GM12878 (cell line): Measurements from ENCODE around the gene KRT28. TPM values are rescaled to one million over a fixed set of nuclear protein-coding genes. Genes with fewer than 3 reads are reported as not detected.
A peak's percentile ranks its signal among the peaks of the same experiment; 100 is the strongest.

Experiments
- ATAC-seq: fragments of 200-7000 bp; cut with Tn5 transposase; 3 replicates; pipeline ENCODE4 v1.9.1; 2020; ENCODE audit warnings: mild to moderate bottlenecking, moderate library complexity
- BruUV-seq: library from RNA; stranded (reverse); fragments of 400-500 nt; replicated peaks from 2 replicates; lab custom pipeline; 2021; lab: Mats Ljungman, UMichigan
- CTCF ChIA-PET: fragments of 300-600 bp; sonication (Branson Sonifier 250); formaldehyde crosslinking; extraction: SDS; loops from one replicate; lab custom pipeline; 2021; ENCODE audit warnings: inconsistent platforms; lab: Yijun Ruan, JAX
- POLR2A ChIA-PET: fragments of 350-600 bp; formaldehyde crosslinking; extraction: SDS; loops from one replicate; lab custom pipeline; 2021; ENCODE audit warnings: inconsistent platforms; lab: Charles Lee
- RAD21 ChIA-PET: fragments of 300-600 bp; sonication (Branson Sonifier 250); formaldehyde crosslinking; loops from one replicate; lab custom pipeline; 2023; ENCODE audit warnings: antibody characterized with exemption; ENCODE audit not compliant: unreplicated experiment; lab: Charles Lee
- SMC1A ChIA-PET: fragments of 300-600 bp; sonication (Branson Sonifier 250); formaldehyde crosslinking; loops from one replicate; lab custom pipeline; 2023; ENCODE audit not compliant: unreplicated experiment, uncharacterized antibody; lab: Charles Lee
- DNase-seq: peaks from one replicate; pipeline ENCODE4 v3.0.0-alpha.2; 2011; ENCODE audit warnings: low read depth, low spot score
- FAIRE-seq: peaks from 3 replicates; lab custom pipeline; 2011; peaks lifted over from hg19 to GRCh38; lab: Jason Lieb, UNC
- H2AFZ ChIP-seq: 2 replicates; pipeline ENCODE4 v1.6.0; 2011; ENCODE audit warnings: low read depth, low read length, control low read depth; ENCODE audit not compliant: control insufficient read depth
- H3K27ac ChIP-seq: 2 replicates; pipeline ENCODE4 v1.5.1; 2011; ENCODE audit warnings: control low read depth; ENCODE audit not compliant: control insufficient read depth, insufficient read depth
- H3K27me3 ChIP-seq, 2 experiments: replicated peaks in 1 of 2; 2 replicates each; pipeline versions ENCODE4 v1.6.0 to v1.6.1; 2011; ENCODE audit warnings: low read length in 1 of 2; ENCODE audit not compliant: control insufficient read depth in 2 of 2, insufficient read depth in 2 of 2
- H3K36me3 ChIP-seq, 2 experiments: 2 replicates each; pipeline ENCODE4 v1.5.1; 2011; ENCODE audit warnings: low read length in 1 of 2; ENCODE audit not compliant: control insufficient read depth in 2 of 2, insufficient read depth in 2 of 2
- H3K4me1 ChIP-seq: 2 replicates; pipeline ENCODE4 v1.6.1; 2011; ENCODE audit warnings: mild to moderate bottlenecking, low read length, moderate library complexity, mixed read lengths; ENCODE audit not compliant: control insufficient read depth, insufficient read depth
- H3K4me2 ChIP-seq: 2 replicates; pipeline ENCODE4 v1.6.0; 2011; ENCODE audit warnings: control low read depth; ENCODE audit not compliant: control insufficient read depth, insufficient read depth
- H3K4me3 ChIP-seq: fragments of 200-600 bp; sonication (generic); 2 replicates; pipeline ENCODE4 v1.5.1; 2016
- H3K79me2 ChIP-seq: 2 replicates; pipeline ENCODE4 v1.6.0; 2011; ENCODE audit warnings: low read length; ENCODE audit not compliant: control insufficient read depth, insufficient read depth
- H3K9ac ChIP-seq: 2 replicates; pipeline ENCODE4 v1.8.0; 2011; ENCODE audit warnings: low read length, control low read depth, mixed read lengths; ENCODE audit not compliant: control insufficient read depth, insufficient read depth
- H3K9me3 ChIP-seq: replicated peaks from 3 replicates; pipeline ENCODE4 v1.5.1; 2011; ENCODE audit warnings: mild to moderate bottlenecking, low read length; ENCODE audit not compliant: control insufficient read depth, insufficient read depth
- H4K20me1 ChIP-seq: 2 replicates; pipeline ENCODE4 v1.6.0; 2011; ENCODE audit not compliant: control insufficient read depth, insufficient read depth
- E4F1 ChIP-seq: fragments of 450-650 bp; IDR thresholded peaks from 2 replicates; pipeline ENCODE4 v1.6.1; 2018; ENCODE audit warnings: borderline replicate concordance, mild to moderate bottlenecking; ENCODE audit not compliant: partially characterized antibody
- HDAC6 ChIP-seq: fragments of 200-600 bp; sonication (generic); IDR thresholded peaks from one replicate; pipeline ENCODE4 v1.8.0; 2017; ENCODE audit warnings: antibody characterized with exemption; ENCODE audit not compliant: unreplicated experiment
- JUNB ChIP-seq: IDR thresholded peaks from 2 replicates; pipeline ENCODE4 v1.6.1; 2016; ENCODE audit warnings: antibody characterized with exemption, mild to moderate bottlenecking
- MTA2 ChIP-seq: fragments of 450-650 bp; IDR thresholded peaks from 2 replicates; pipeline ENCODE4 v1.6.1; 2016; ENCODE audit warnings: low read depth, mild to moderate bottlenecking, moderate library complexity
- MYC ChIP-seq: IDR thresholded peaks from 2 replicates; pipeline ENCODE4 v1.6.1; 2011; ENCODE audit warnings: mild to moderate bottlenecking, low read length, moderate library complexity, inconsistent platforms; ENCODE audit not compliant: insufficient read depth, insufficient replicate concordance, insufficient read length, severe bottlenecking
- RB1 ChIP-seq: fragments of 450-650 bp; formaldehyde crosslinking; IDR thresholded peaks from 2 replicates; pipeline ENCODE4 v1.6.1; 2017; ENCODE audit warnings: mild to moderate bottlenecking, borderline replicate concordance
- RELA ChIP-seq: fragments of 450-650 bp; IDR thresholded peaks from 2 replicates; pipeline ENCODE4 v1.8.0; 2014; ENCODE audit warnings: borderline replicate concordance; ENCODE audit not compliant: partially characterized antibody
- SKIL ChIP-seq: fragments of 450-650 bp; IDR thresholded peaks from 2 replicates; pipeline ENCODE4 v1.6.1; 2017; ENCODE audit warnings: mild to moderate bottlenecking, low read depth, inconsistent platforms; ENCODE audit not compliant: poor library complexity, severe bottlenecking
- USF1 ChIP-seq: IDR thresholded peaks from 2 replicates; pipeline ENCODE4 v1.6.1; 2011; ENCODE audit warnings: borderline replicate concordance, low read depth, mild to moderate bottlenecking, moderate library complexity, mixed read lengths, low read length; ENCODE audit not compliant: insufficient read depth; ENCODE audit errors: extremely low read length
- WGBS: methylation state at CpG from one replicate; pipeline ENCODE4 v1.1.6; 2016; ENCODE audit warnings: low lambda C conversion rate; ENCODE audit not compliant: insufficient replicate concordance, insufficient coverage; ENCODE audit errors: missing lambda C conversion rate; 5-methylcytosine and 5-hydroxymethylcytosine counted together
- in situ Hi-C: fragments of 300-500 bp; cut with MboI; formaldehyde crosslinking; loops from 9 replicates; pipeline ENCODE4 v1.14.3; 2018; ENCODE audit warnings: mixed read lengths
- intact Hi-C: fragments of 100-400 bp; cut with micrococcal nuclease; formaldehyde crosslinking; loops from one replicate; pipeline ENCODE4 v1.14.2; 2022; ENCODE audit not compliant: unreplicated experiment
- polyA plus RNA-seq, 11 experiments: library from polyadenylated mRNA; depleted of rRNA in 4 of 11; unstranded in 6 of 11; stranded (reverse) in 5 of 11; fragments of >200 nt; fragmentation: Nextera tagmentation in 4 of 11; fragmentation: Illumina TruSeq in 1 of 11; extraction: Ambion mirVana in 4 of 11; extraction: Trizol in 1 of 11; gene quantifications; 1 replicate in 1 of 11; 2 replicates in 10 of 11; pipeline versions ENCODE4 v1.2.1 to v1.2.3, GENCODE V29; 2011 to 2016; ENCODE audit warnings: inconsistent platforms in 2 of 11, missing spikeins in 2 of 11, low read depth in 1 of 11
- total RNA-seq, 4 experiments: library from RNA; depleted of rRNA in 3 of 4; stranded (reverse); fragments of >200 nt in 3 of 4; fragmentation: Illumina TruSeq in 1 of 4; extraction: Trizol in 1 of 4; gene quantifications; 2 replicates each; pipeline versions ENCODE4 v1.2.1 to v1.2.3, GENCODE V29; 2013 to 2021

KRT28 gene
- total and polyA plus RNA-seq, 10 of the 15 experiments (the other 5 are each of a cell fraction or from before 2014, with no cell fraction given): not detected

GRCh38 chr17:40794466-40794865 is 5.3 kb downstream of the KRT28 start:
- H3K4me2 ChIP-seq: no peak overlapping the region
- WGBS: 51% methylated on average over 2 of the region's 2 CpGs
- ATAC-seq (peak; percentile 74), FAIRE-seq (no peak), DNase-seq (no peak)
- intact Hi-C loops (loop anchor here (10.0 kb wide), 1 partner anchor 250 kb away; no protein-coding TSS in a partner anchor), in situ Hi-C loops (no loop called here)
- no peak overlapping the region for H3K4me3 ChIP-seq
- H3K9ac ChIP-seq: no peak overlapping the region
- H3K27ac ChIP-seq: no peak overlapping the region
- BruUV-seq: no TSS peak
- ChIA-PET SMC1A (interaction anchor here (0.6 to 1.0 kb wide), 3 partner anchors 13 to 170 kb away, joined by 3 read pairs; no protein-coding TSS in a partner anchor), RAD21 (interaction anchor here (0.6 to 1.3 kb wide), 3 partner anchors 24 to 179 kb away, joined by 3 to 5 read pairs (median 4); no protein-coding TSS in a partner anchor), CTCF (interaction anchor here (0.6 to 1.2 kb wide), 3 partner anchors 129 to 755 kb away, joined by 3 to 4 read pairs (median 3); partner anchors contain the start of gene KRT222), POLR2A (no interaction called here)
- H3K27me3 ChIP-seq: peaks cover 2 to 9% of the 10 kb centered on the region in 2 experiments; a peak in 1 of 4 replicates
- no peak overlapping the region for H2AFZ ChIP-seq
- H4K20me1 ChIP-seq: no peaks in the 10 kb centered on the region
- no peaks in the 10 kb centered on the region for H3K4me1 ChIP-seq
- no peaks in the 10 kb centered on the region for H3K36me3 ChIP-seq
- H3K79me2 ChIP-seq: no peaks in the 10 kb centered on the region
- H3K9me3 ChIP-seq: no peaks in the 10 kb centered on the region
- TF ChIP-seq USF1 (no peak), JUNB (0 out of 2 replicates have a peak, but pooled peaks have one; percentile 17), MTA2 (peak; percentile 85)

GRCh38 chr17:40793832-40794231 is 5.9 kb downstream of the KRT28 start:
- ChIA-PET POLR2A (no interaction called here), SMC1A (interaction anchor here (0.6 to 1.0 kb wide), 6 partner anchors 9 to 169 kb away, joined by 3 to 4 read pairs (median 3); no protein-coding TSS in a partner anchor), RAD21 (interaction anchor here (1.3 to 3.2 kb wide), 2 partner anchors 25 to 174 kb away, joined by 5 to 18 read pairs; no protein-coding TSS in a partner anchor), CTCF (interaction anchor here (0.6 to 4.3 kb wide), 8 partner anchors 10 to 874 kb away, joined by 3 to 43 read pairs (median 4); partner anchors contain the start of genes KRT222 and SMARCE1)
- no peak for DNase-seq
- WGBS: 23% methylated on average over 10 of the region's 10 CpGs
- no peaks in the 10 kb centered on the region for H3K9me3 ChIP-seq
- H3K79me2 ChIP-seq: no peaks in the 10 kb centered on the region
- FAIRE-seq: no peak
- H4K20me1 ChIP-seq: no peaks in the 10 kb centered on the region
- no peak overlapping the region for H3K27ac ChIP-seq
- in situ Hi-C loops: no loop called here
- intact Hi-C loops: loop anchor here (10.0 kb wide), 1 partner anchor 249 kb away; no protein-coding TSS in a partner anchor
- no peaks in the 10 kb centered on the region for H3K4me1 ChIP-seq
- no peak overlapping the region for H2AFZ ChIP-seq
- H3K36me3 ChIP-seq: no peaks in the 10 kb centered on the region
- H3K4me3 ChIP-seq: no peak overlapping the region
- ATAC-seq: no peak
- no peak overlapping the region for H3K9ac ChIP-seq
- no TSS peak for BruUV-seq
- TF ChIP-seq RB1 (no peak), RELA (no peak), SKIL (no peak), E4F1 (no peak), HDAC6 (no peak), MYC (no peak)
- TF ChIP-seq, all 136 proteins: peak for 0
- peaks cover 2 to 9% of the 10 kb centered on the region in 2 experiments; a peak in 1 of 4 replicates for H3K27me3 ChIP-seq
- no peak overlapping the region for H3K4me2 ChIP-seq
